PC-3 (cell line): Measurements from ENCODE around the gene P2RX2. TPM values are rescaled to one million over a fixed set of nuclear protein-coding genes. Genes with fewer than 3 reads are reported as not detected.

Experiments
- ATAC-seq: fragments of 200-7000 bp; cut with Tn5 transposase; 2 replicates; pipeline ENCODE4 v1.9.1; 2020; ENCODE audit warnings: mild to moderate bottlenecking, moderate library complexity
- BruUV-seq: library from RNA; stranded (reverse); fragments of 400-500 nt; replicated peaks from 2 replicates; lab custom pipeline; 2021; lab: Mats Ljungman, UMichigan
- CTCF ChIA-PET: fragments of 300-600 bp; sonication (Branson Sonifier 250); formaldehyde crosslinking; loops from one replicate; lab custom pipeline; 2022; ENCODE audit warnings: antibody characterized with exemption; lab: Charles Lee
- POLR2A ChIA-PET: fragments of 300-600 bp; sonication (Branson Sonifier 250); formaldehyde crosslinking; loops from one replicate; lab custom pipeline; 2022; ENCODE audit warnings: antibody characterized with exemption; ENCODE audit not compliant: unreplicated experiment; lab: Charles Lee
- DNase-seq: peaks from one replicate; pipeline ENCODE4 v3.0.0-alpha.2; 2015
- H2AFZ ChIP-seq: fragments of 300-600 bp; sonication (generic); 2 replicates; pipeline ENCODE4 v1.6.0; 2016; ENCODE audit warnings: antibody characterized with exemption, low read length
- H3F3A ChIP-seq: fragments of 300-600 bp; sonication (generic); one replicate; pipeline ENCODE4 v1.6.0; 2017; ENCODE audit warnings: antibody characterized with exemption, low read length, control low read depth, mild to moderate bottlenecking; ENCODE audit not compliant: unreplicated experiment
- H3K27ac ChIP-seq: fragments of 300-600 bp; sonication (generic); 2 replicates; pipeline ENCODE4 v1.5.1; 2016; ENCODE audit warnings: mild to moderate bottlenecking, low read length
- H3K27me3 ChIP-seq: fragments of 300-600 bp; sonication (generic); 2 replicates; pipeline ENCODE4 v1.6.1; 2016; ENCODE audit warnings: low read length, mixed read lengths
- H3K36me3 ChIP-seq: fragments of 300-600 bp; sonication (generic); 2 replicates; pipeline ENCODE4 v1.6.1; 2016; ENCODE audit warnings: low read depth, mixed run types, low read length, mixed read lengths
- H3K4me1 ChIP-seq: fragments of 300-600 bp; sonication (generic); 2 replicates; pipeline ENCODE4 v1.5.1; 2016; ENCODE audit warnings: low read length; ENCODE audit not compliant: insufficient read depth
- H3K4me2 ChIP-seq: fragments of 300-600 bp; sonication (generic); 2 replicates; pipeline ENCODE4 v1.6.0; 2016; ENCODE audit warnings: low read length
- H3K4me3 ChIP-seq: fragments of 300-600 bp; sonication (generic); 2 replicates; pipeline ENCODE4 v1.5.1; 2016; ENCODE audit warnings: mild to moderate bottlenecking, low read length, mixed read lengths
- H3K79me2 ChIP-seq: fragments of 300-600 bp; sonication (generic); 2 replicates; pipeline ENCODE4 v1.6.1; 2017; ENCODE audit warnings: low read length, mixed read lengths
- H3K9ac ChIP-seq: fragments of 300-600 bp; sonication (generic); 2 replicates; pipeline ENCODE4 v1.6.0; 2016; ENCODE audit warnings: mild to moderate bottlenecking, low read length
- H3K9me2 ChIP-seq: fragments of 300-600 bp; sonication (generic); replicated peaks from 2 replicates; pipeline ENCODE4 v1.6.1; 2016; ENCODE audit warnings: mixed run types, low read length, mixed read lengths
- H3K9me3 ChIP-seq: fragments of 300-600 bp; sonication (generic); 2 replicates; pipeline ENCODE4 v1.6.1; 2016; ENCODE audit warnings: low read length, mixed read lengths
- H4K20me1 ChIP-seq: fragments of 300-600 bp; sonication (generic); 2 replicates; pipeline ENCODE4 v1.6.1; 2016; ENCODE audit warnings: low read length, mixed read lengths
- CTCF ChIP-seq: fragments of 300-600 bp; sonication (generic); conservative IDR thresholded peaks from 2 replicates; pipeline ENCODE4 v1.5.1; 2017; ENCODE audit warnings: antibody characterized with exemption, low read depth, mild to moderate bottlenecking, low read length
- EZH2 ChIP-seq: fragments of 300-600 bp; sonication (generic); IDR thresholded peaks from one replicate; pipeline ENCODE4 v1.6.1; 2017; ENCODE audit warnings: antibody characterized with exemption, mild to moderate bottlenecking, low read length; ENCODE audit not compliant: unreplicated experiment
- EZH2phosphoT487 ChIP-seq: fragments of 300-600 bp; sonication (generic); IDR thresholded peaks from 2 replicates; pipeline ENCODE4 v1.6.1; 2018; ENCODE audit warnings: mild to moderate bottlenecking, antibody characterized with exemption, low read length, borderline replicate concordance
- intact Hi-C: fragments of 100-400 bp; cut with micrococcal nuclease; formaldehyde crosslinking; loops from 2 replicates; pipeline ENCODE4 v1.9.0; 2023
- total RNA-seq: library from RNA; depleted of rRNA; stranded (reverse); fragments of >200 nt; gene quantifications from 2 replicates; pipeline ENCODE4 v1.2.3, GENCODE V29; 2014

P2RX2 gene
- total RNA-seq, 1 experiment from 2014 or later, result not detected

- CTCF ChIA-PET, result no interaction called here
Measured at GRCh38 chr12:132579744-132580143, 38.8 kb upstream of the P2RX2 start.

GRCh38 chr12:132580701-132581292 lies 37.8 kb upstream of the P2RX2 start:
- DNase-seq (no peak), ATAC-seq (no peak)
- no peaks in the 10 kb centered on the region for H3F3A ChIP-seq
- no peaks in the 10 kb centered on the region for H3K4me1 ChIP-seq
- TF ChIP-seq EZH2 (no peak), CTCF (no peak), EZH2phosphoT487 (no peak)
- H3K27ac ChIP-seq, result no peak overlapping the region
- peaks cover 11% of the 10 kb centered on the region for H3K36me3 ChIP-seq
- H3K4me2 ChIP-seq, result no peak overlapping the region
- H3K9me2 ChIP-seq, result no peaks in the 10 kb centered on the region
- H3K9ac ChIP-seq, result no peak overlapping the region
- ChIA-PET CTCF (no interaction called here), POLR2A (no interaction called here)
- H3K4me3 ChIP-seq, result no peak overlapping the region
- no TSS peak for BruUV-seq
- no peak overlapping the region for H2AFZ ChIP-seq
- H3K27me3 ChIP-seq, result no peaks in the 10 kb centered on the region
- intact Hi-C loops, result no loop called here
- H3K9me3 ChIP-seq, result no peaks in the 10 kb centered on the region
- no peaks in the 10 kb centered on the region for H3K79me2 ChIP-seq
- no peaks in the 10 kb centered on the region for H4K20me1 ChIP-seq

More at GRCh38 chr12:132579744-132580143, 38.8 kb upstream of the P2RX2 start:
- Histone ChIP-seq H3K36me3 (peaks cover 11% of the 10 kb centered on the region), H3K9me3 (no peaks in the 10 kb centered on the region), H3K9ac (no peak overlapping the region), H3K27me3 (no peaks in the 10 kb centered on the region), H3K27ac (no peak overlapping the region), H3K79me2 (no peaks in the 10 kb centered on the region), H3K9me2 (no peaks in the 10 kb centered on the region), H3K4me2 (no peak overlapping the region), H2AFZ (no peak overlapping the region), H3K4me1 (no peaks in the 10 kb centered on the region), H3F3A (no peaks in the 10 kb centered on the region), H3K4me3 (no peak overlapping the region), H4K20me1 (no peaks in the 10 kb centered on the region)
- no TSS peak for BruUV-seq
- intact Hi-C loops, result no loop called here
- POLR2A ChIA-PET, result no interaction called here
- DNase-seq, result no peak
- TF ChIP-seq CTCF, result no peak
- no peak for TF ChIP-seq EZH2phosphoT487
- TF ChIP-seq EZH2, result no peak
- ATAC-seq, result no peak

GRCh38 chr12:132581348-132582057 lies 37.1 kb upstream of the P2RX2 start:
- no peak for ATAC-seq
- H3K79me2 ChIP-seq, result no peaks in the 10 kb centered on the region
- CTCF ChIA-PET, result no interaction called here

More at GRCh38 chr12:132581348-132582057, 37.1 kb upstream of the P2RX2 start:
- Histone ChIP-seq H3K36me3 (peaks cover 11% of the 10 kb centered on the region), H2AFZ (no peak overlapping the region), H3K27ac (no peak overlapping the region), H3K9me2 (no peaks in the 10 kb centered on the region), H3K4me1 (no peaks in the 10 kb centered on the region), H3K27me3 (no peaks in the 10 kb centered on the region), H3K9ac (no peak overlapping the region), H4K20me1 (no peaks in the 10 kb centered on the region), H3K4me3 (no peak overlapping the region), H3F3A (no peaks in the 10 kb centered on the region), H3K9me3 (no peaks in the 10 kb centered on the region), H3K4me2 (no peak overlapping the region)
- no peak for DNase-seq
- POLR2A ChIA-PET, result no interaction called here
- intact Hi-C loops, result no loop called here
- BruUV-seq, result no TSS peak
- TF ChIP-seq CTCF (no peak), EZH2phosphoT487 (no peak), EZH2 (no peak)
